Measurements from ENCODE around the gene AUTS2.

The AUTS2 gene

GRCh38 chr7:70051726-70052125 is 453.5 kb downstream of the AUTS2 start:
- no peak for DNase-seq (ENCODE audit: extremely low spot score)
- no peak for TF ChIP-seq NFRKB (IDR thresholded peaks at IDR 0.05)
- TF ChIP-seq SUZ12 (IDR thresholded peaks at IDR 0.05): no peak
- no peak for TF ChIP-seq FOXK2 (IDR thresholded peaks at IDR 0.05)
- TF ChIP-seq BHLHE40 (IDR thresholded peaks at IDR 0.05; ENCODE audit: borderline replicate concordance): no peak
- TF ChIP-seq L3MBTL2 (conservative IDR thresholded peaks at IDR 0.05): no peak
- TF ChIP-seq SP1 (IDR thresholded peaks at IDR 0.05): no peak
- TF ChIP-seq HDGF (IDR thresholded peaks at IDR 0.05; ENCODE audit: borderline replicate concordance): no peak
- no peak for TF ChIP-seq CTBP1 (IDR thresholded peaks at IDR 0.05; ENCODE audit: borderline replicate concordance)
- TF ChIP-seq ZNF384 (IDR thresholded peaks at IDR 0.05): no peak
- POLR2A ChIA-PET: no interaction called here

GRCh38 chr7:70052691-70053090 is 454.4 kb downstream of the AUTS2 start:
- ChIA-PET POLR2A (no interaction called here), CTCF (interaction anchor here (1.4 kb wide), 1 partner anchor 86 kb away, joined by 4 read pairs; no protein-coding TSS in a partner anchor)
- TF ChIP-seq FOXM1 (IDR thresholded peaks at IDR 0.05; ENCODE audit: borderline replicate concordance): no peak
- TF ChIP-seq LEF1 (IDR thresholded peaks at IDR 0.05; ENCODE audit: borderline replicate concordance): no peak
- no peak for TF ChIP-seq TARDBP (IDR thresholded peaks at IDR 0.05)
- no peak for TF ChIP-seq SUZ12 (IDR thresholded peaks at IDR 0.05)
- no peak for TF ChIP-seq BHLHE40 (IDR thresholded peaks at IDR 0.05; ENCODE audit: borderline replicate concordance)
- no peak for TF ChIP-seq FOXA1 (IDR thresholded peaks at IDR 0.05)
- no peak for TF ChIP-seq HDGF (IDR thresholded peaks at IDR 0.05; ENCODE audit: borderline replicate concordance)
- TF ChIP-seq CTBP1 (IDR thresholded peaks at IDR 0.05; ENCODE audit: borderline replicate concordance): no peak
- TF ChIP-seq PKNOX1 (IDR thresholded peaks at IDR 0.05): no peak
- TF ChIP-seq FOXK2 (IDR thresholded peaks at IDR 0.05): no peak
- no peak for TF ChIP-seq ELF4 (IDR thresholded peaks at IDR 0.05)
- no peak for TF ChIP-seq ARNT (IDR thresholded peaks at IDR 0.05)
- TF ChIP-seq SP1 (IDR thresholded peaks at IDR 0.05): no peak
- no peak for TF ChIP-seq NFRKB (IDR thresholded peaks at IDR 0.05)
- TF ChIP-seq ZNF384 (IDR thresholded peaks at IDR 0.05): no peak
- no peak for TF ChIP-seq L3MBTL2 (conservative IDR thresholded peaks at IDR 0.05)
- no peak for DNase-seq (ENCODE audit: extremely low spot score)

More at GRCh38 chr7:70051726-70052125, 453.5 kb downstream of the AUTS2 start:
- CTCF ChIA-PET: interaction anchor here (1.1 to 1.4 kb wide), 2 partner anchors 87 to 109 kb away, joined by 3 to 4 read pairs; no protein-coding TSS in a partner anchor

- POLR2A ChIA-PET: no interaction called here
- no peak for DNase-seq (ENCODE audit: extremely low spot score)
- CTCF ChIA-PET: no interaction called here
- no peak for TF ChIP-seq TARDBP (IDR thresholded peaks at IDR 0.05)
- TF ChIP-seq SP1 (IDR thresholded peaks at IDR 0.05): no peak
- no peak for TF ChIP-seq FOXA1 (IDR thresholded peaks at IDR 0.05)
- no peak for TF ChIP-seq ELF4 (IDR thresholded peaks at IDR 0.05)
- TF ChIP-seq HDGF (IDR thresholded peaks at IDR 0.05; ENCODE audit: borderline replicate concordance): no peak
- TF ChIP-seq PKNOX1 (IDR thresholded peaks at IDR 0.05): no peak
- TF ChIP-seq CTBP1 (IDR thresholded peaks at IDR 0.05; ENCODE audit: borderline replicate concordance): no peak
- no peak for TF ChIP-seq FOXK2 (IDR thresholded peaks at IDR 0.05)
These were observed 455.1 kb downstream of the AUTS2 start for GRCh38 chr7:70053421-70053820.

- no peak for TF ChIP-seq SUZ12 (IDR thresholded peaks at IDR 0.05)
- no peak for TF ChIP-seq FOXK2 (IDR thresholded peaks at IDR 0.05)
- DNase-seq (ENCODE audit: extremely low spot score): no peak
- CTCF ChIA-PET: no interaction called here
- POLR2A ChIA-PET: no interaction called here
These were observed 455.7 kb downstream of the AUTS2 start for GRCh38 chr7:70053989-70054388.

- POLR2A ChIA-PET: no interaction called here
- DNase-seq (ENCODE audit: extremely low spot score): no peak
- CTCF ChIA-PET: interaction anchor here (0.7 kb wide), 1 partner anchor 886 kb away, joined by 3 read pairs; no protein-coding TSS in a partner anchor
- TF ChIP-seq NFRKB (IDR thresholded peaks at IDR 0.05) (no peak), ZNF384 (IDR thresholded peaks at IDR 0.05) (no peak), SP1 (IDR thresholded peaks at IDR 0.05) (no peak), BHLHE40 (IDR thresholded peaks at IDR 0.05; ENCODE audit: borderline replicate concordance) (no peak), HDGF (IDR thresholded peaks at IDR 0.05; ENCODE audit: borderline replicate concordance) (no peak), ELF4 (IDR thresholded peaks at IDR 0.05) (no peak), ARNT (IDR thresholded peaks at IDR 0.05) (no peak), FOXA1 (IDR thresholded peaks at IDR 0.05) (no peak), LEF1 (IDR thresholded peaks at IDR 0.05; ENCODE audit: borderline replicate concordance) (no peak), FOXM1 (IDR thresholded peaks at IDR 0.05; ENCODE audit: borderline replicate concordance) (no peak), TARDBP (IDR thresholded peaks at IDR 0.05) (no peak), SUZ12 (IDR thresholded peaks at IDR 0.05) (no peak), CTBP1 (IDR thresholded peaks at IDR 0.05; ENCODE audit: borderline replicate concordance) (no peak), FOXK2 (IDR thresholded peaks at IDR 0.05) (no peak), PKNOX1 (IDR thresholded peaks at IDR 0.05) (no peak), L3MBTL2 (conservative IDR thresholded peaks at IDR 0.05) (no peak)
These were observed 458.1 kb downstream of the AUTS2 start for GRCh38 chr7:70056363-70056762.

- ChIA-PET POLR2A (no interaction called here), CTCF (no interaction called here)
- no peak for DNase-seq (ENCODE audit: extremely low spot score)
These were observed 462.2 kb downstream of the AUTS2 start for GRCh38 chr7:70060298-70061068.

More at GRCh38 chr7:70060298-70061068, 462.2 kb downstream of the AUTS2 start:
- TF ChIP-seq CTBP1 (IDR thresholded peaks at IDR 0.05; ENCODE audit: borderline replicate concordance) (no peak), SP1 (IDR thresholded peaks at IDR 0.05) (no peak), FOXK2 (IDR thresholded peaks at IDR 0.05) (no peak), FOXM1 (IDR thresholded peaks at IDR 0.05; ENCODE audit: borderline replicate concordance) (no peak), LEF1 (IDR thresholded peaks at IDR 0.05; ENCODE audit: borderline replicate concordance) (no peak), ELF4 (IDR thresholded peaks at IDR 0.05) (no peak), NFRKB (IDR thresholded peaks at IDR 0.05) (no peak), FOXA1 (IDR thresholded peaks at IDR 0.05) (no peak), ARNT (IDR thresholded peaks at IDR 0.05) (no peak), SUZ12 (IDR thresholded peaks at IDR 0.05) (no peak), PKNOX1 (IDR thresholded peaks at IDR 0.05) (no peak), TARDBP (IDR thresholded peaks at IDR 0.05) (no peak), HDGF (IDR thresholded peaks at IDR 0.05; ENCODE audit: borderline replicate concordance) (no peak), BHLHE40 (IDR thresholded peaks at IDR 0.05; ENCODE audit: borderline replicate concordance) (no peak), L3MBTL2 (conservative IDR thresholded peaks at IDR 0.05) (no peak), ZNF384 (IDR thresholded peaks at IDR 0.05) (no peak)
